ENCODE results near the gene PTPRJ.
A peak's percentile ranks its signal among the peaks of the same experiment; 100 is the strongest.

The PTPRJ gene

DNA sequence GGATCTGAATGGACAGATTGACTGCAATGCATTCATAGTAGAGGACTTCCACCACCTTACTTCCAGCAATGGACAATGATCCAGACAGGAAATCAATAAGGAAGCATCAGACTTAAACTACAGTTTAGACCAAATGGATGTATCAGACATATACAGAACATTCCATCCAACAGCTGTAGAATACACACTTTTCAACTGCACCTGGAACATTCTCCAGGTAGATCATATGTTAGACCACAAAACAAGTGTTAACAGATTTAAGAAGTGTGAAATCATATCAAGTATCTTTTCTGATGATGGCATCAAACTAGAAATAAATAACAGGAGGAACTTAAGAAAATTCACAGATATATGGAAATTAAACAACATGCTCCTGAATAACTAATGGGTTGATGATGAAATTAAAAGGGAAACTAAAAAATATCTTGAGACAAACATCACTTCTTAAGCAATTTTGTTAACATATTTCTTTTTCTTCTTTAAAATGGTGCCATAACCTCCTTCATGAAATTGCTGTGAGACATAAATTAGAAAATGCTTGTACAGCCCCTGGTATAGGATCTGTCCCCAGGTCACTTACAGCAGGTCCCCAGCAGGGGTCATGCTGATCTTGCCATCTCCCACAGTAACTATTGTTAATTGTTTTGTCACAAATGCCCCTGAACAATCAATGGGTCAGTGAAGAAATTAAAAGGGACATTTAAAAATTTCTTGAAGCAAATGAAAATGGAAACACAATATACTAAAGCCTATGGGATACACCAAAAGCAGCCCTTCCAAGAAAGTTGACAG, 136.3 kb downstream of the PTPRJ start:
- Histone ChIP-seq H3K9me3 (no peaks in the 10 kb centered on the region), H3K36me3 (no peaks in the 10 kb centered on the region), H3K4me3 (ENCODE audit: low read depth, low read length) (no peak overlapping the region), H3K4me1 (no peaks in the 10 kb centered on the region), H3K27me3 (no peaks in the 10 kb centered on the region)
- DNase-seq = no peak
- TF ChIP-seq CTCF (IDR thresholded peaks at IDR 0.05; ENCODE audit: low read depth, low read length) = peak; percentile 48

DNA sequence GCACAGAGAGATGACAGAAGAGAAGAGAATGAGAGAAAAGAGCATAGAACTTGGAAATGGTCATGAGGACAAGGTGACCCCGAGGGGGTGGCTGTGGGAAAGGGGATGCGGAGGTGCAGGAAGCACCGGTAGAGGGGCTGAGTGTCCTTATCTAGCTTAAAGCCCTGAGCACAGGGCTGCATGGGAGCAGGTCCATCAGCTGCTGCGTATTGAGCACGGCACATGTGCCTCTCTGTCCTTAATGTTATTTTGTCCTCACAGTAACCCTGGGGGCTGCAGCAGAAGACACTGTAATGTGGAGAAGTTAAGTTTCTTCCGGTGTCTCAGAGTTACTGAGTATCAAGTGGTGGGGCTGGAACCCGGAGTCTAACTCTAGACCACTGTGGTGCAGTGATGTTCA, 141.9 kb downstream of the PTPRJ start:
- DNase-seq = no peak
- Histone ChIP-seq H3K4me3 (ENCODE audit: low read depth, low read length) (no peak overlapping the region), H3K9me3 (no peaks in the 10 kb centered on the region), H3K36me3 (no peaks in the 10 kb centered on the region), H3K4me1 (no peaks in the 10 kb centered on the region), H3K27me3 (no peaks in the 10 kb centered on the region)
- no peak for TF ChIP-seq CTCF (IDR thresholded peaks at IDR 0.05; ENCODE audit: low read depth, low read length)

GRCh38 chr11:48122656-48123055, 142.3 kb downstream of the PTPRJ start:
- TF ChIP-seq CTCF (IDR thresholded peaks at IDR 0.05; ENCODE audit: low read depth, low read length) = no peak
- no peak overlapping the region for H3K4me3 ChIP-seq (ENCODE audit: low read depth, low read length)
- H3K36me3 ChIP-seq = no peaks in the 10 kb centered on the region
- DNase-seq = no peak
- H3K4me1 ChIP-seq = no peaks in the 10 kb centered on the region
- no peaks in the 10 kb centered on the region for H3K27me3 ChIP-seq
- no peaks in the 10 kb centered on the region for H3K9me3 ChIP-seq

DNA sequence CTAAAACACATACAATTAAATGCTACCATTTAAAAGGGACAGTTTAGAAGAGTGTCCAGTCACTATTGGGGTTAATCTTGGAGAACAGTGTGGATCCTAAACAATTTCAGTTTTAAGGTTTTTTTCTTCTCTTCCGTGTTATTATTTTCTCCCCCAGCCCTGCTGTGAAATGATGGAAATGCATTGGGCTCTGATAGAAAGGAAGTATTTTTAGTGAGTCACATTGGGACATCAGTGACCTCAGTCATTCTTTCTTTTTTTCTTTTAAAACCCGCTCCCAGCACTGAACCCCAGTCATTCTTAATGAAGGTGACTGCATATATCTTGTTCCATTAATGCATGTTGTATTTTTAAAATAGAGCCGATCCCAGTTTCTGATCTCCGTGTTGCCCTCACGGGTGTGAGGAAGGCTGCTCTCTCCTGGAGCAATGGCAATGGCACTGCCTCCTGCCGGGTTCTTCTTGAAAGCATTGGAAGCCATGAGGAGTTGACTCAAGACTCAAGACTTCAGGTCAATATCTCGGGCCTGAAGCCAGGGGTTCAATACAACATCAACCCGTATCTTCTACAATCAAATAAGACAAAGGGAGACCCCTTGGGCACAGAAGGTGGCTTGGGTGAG, 143.0 kb downstream of the PTPRJ start:
- no peak for DNase-seq
- no peaks in the 10 kb centered on the region for H3K27me3 ChIP-seq
- no peaks in the 10 kb centered on the region for H3K36me3 ChIP-seq
- H3K4me1 ChIP-seq = no peaks in the 10 kb centered on the region
- H3K4me3 ChIP-seq (ENCODE audit: low read depth, low read length) = no peak overlapping the region
- no peaks in the 10 kb centered on the region for H3K9me3 ChIP-seq
- no peak for TF ChIP-seq CTCF (IDR thresholded peaks at IDR 0.05; ENCODE audit: low read depth, low read length)

DNA sequence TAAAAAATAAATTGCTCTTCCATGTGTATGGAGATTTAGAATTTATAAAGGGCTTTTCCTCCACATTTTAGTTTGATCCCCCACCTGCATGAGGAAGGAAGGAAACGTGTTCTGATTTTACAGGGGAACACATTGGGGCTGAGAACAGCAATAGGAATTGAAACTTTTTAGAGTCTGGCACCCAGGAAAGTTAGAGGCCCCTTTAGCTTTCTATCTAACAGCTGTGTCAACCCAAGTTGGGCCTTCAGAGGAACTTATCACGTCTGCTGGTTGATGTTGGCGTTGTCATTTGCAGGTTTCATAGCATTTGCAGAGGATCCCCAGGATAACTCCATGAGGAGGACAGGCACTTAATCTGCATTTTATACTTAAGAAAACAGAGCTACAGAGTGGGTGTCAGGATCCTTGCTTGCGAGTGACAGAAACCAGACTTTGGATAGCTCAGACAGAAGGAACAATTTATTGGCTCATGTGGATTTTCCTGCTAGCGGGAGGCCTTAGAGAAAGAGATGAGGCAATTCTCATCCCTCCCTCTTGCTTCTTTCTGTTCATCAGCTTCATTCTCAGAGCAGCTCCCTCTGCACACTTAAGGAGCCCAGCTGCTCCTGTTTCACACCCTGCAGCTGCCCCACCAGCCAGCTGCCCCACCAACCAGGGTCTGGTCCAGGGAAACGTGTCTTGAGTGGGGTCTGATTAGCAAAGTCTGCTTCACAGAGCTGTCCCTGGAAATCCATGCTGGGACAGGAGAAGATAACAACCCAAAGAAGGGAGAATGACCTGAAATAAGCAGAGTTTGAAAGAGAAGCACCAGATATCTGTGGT, 143.8 kb downstream of the PTPRJ start:
- H3K4me3 ChIP-seq (ENCODE audit: low read depth, low read length) = no peak overlapping the region
- no peak for TF ChIP-seq CTCF (IDR thresholded peaks at IDR 0.05; ENCODE audit: low read depth, low read length)
- no peaks in the 10 kb centered on the region for H3K4me1 ChIP-seq
- no peaks in the 10 kb centered on the region for H3K9me3 ChIP-seq
- no peak for DNase-seq
- H3K36me3 ChIP-seq = no peaks in the 10 kb centered on the region
- no peaks in the 10 kb centered on the region for H3K27me3 ChIP-seq
